SK-N-MC (cell line): ENCODE measurements around the gene DLGAP1.

ENCODE experiments used
- EZH2 ChIP-seq: fragments of 200-600 bp; sonication (generic); IDR thresholded peaks from one replicate; pipeline ENCODE4 v1.6.1; 2017; ENCODE audit warnings: antibody characterized with exemption
- POLR2AphosphoS5 ChIP-seq: IDR thresholded peaks from 2 replicates; pipeline ENCODE4 v1.6.1; 2012; ENCODE audit warnings: mild to moderate bottlenecking, low read depth, low read length, borderline replicate concordance

DNA sequence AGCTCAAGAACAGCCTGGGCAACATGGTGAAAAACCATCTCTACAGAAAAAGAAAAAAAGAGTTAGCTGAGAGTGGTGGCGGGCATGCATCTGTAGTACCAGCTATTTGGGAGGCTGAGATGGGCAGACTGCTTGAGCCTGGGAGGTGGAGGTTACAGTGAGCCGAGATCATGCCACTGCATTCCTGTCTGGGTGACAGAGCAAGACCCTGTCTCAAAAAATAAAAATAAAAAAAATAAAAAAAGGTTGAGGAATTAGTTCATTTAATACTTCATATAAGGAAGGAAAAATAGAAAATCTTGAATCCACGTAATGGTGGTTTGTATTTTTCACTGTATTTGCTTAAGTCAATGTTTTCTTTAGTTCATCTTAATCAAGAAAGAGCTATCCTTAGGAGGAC, 763.4 kb downstream of the DLGAP1 start:
- TF ChIP-seq EZH2 (no peak), POLR2AphosphoS5 (no peak)
